Panc1 (cell line): ENCODE measurements around the gene IPO5.

Source experiments
- CTCF ChIP-seq: fragments of 450-650 bp; IDR thresholded peaks from 2 replicates; pipeline ENCODE4 v1.5.1; 2017; ENCODE audit warnings: mild to moderate bottlenecking
- POLR2AphosphoS5 ChIP-seq: IDR thresholded peaks from 2 replicates; pipeline ENCODE4 v1.6.1; 2012; ENCODE audit warnings: mild to moderate bottlenecking, low read depth, low read length, moderate library complexity
- REST ChIP-seq, 2 experiments: IDR thresholded peaks; 2 replicates each; pipeline ENCODE4 v1.6.1; 2011 to 2012; ENCODE audit warnings: low read depth in 2 of 2, control low read depth in 1 of 2, low read length in 1 of 2, mild to moderate bottlenecking in 1 of 2, moderate library complexity in 1 of 2; ENCODE audit not compliant: insufficient read depth in 1 of 2

- no peak for TF ChIP-seq REST (IDR thresholded peaks at IDR 0.05; ENCODE audit: insufficient read depth in 1 of 2, low read depth in 2 of 2, low read length in 1 of 2)
- TF ChIP-seq CTCF = no peak
- TF ChIP-seq POLR2AphosphoS5 = no peak
Measured at GRCh38 chr13:97921176-97921816, 32.2 kb upstream of the IPO5 start.
